HepG2 (cell line): Measurements from ENCODE around the gene KLHDC4.

Experiments used
- CHD2 ChIP-seq: IDR thresholded peaks from 2 replicates; pipeline ENCODE4 v1.6.1; 2011; ENCODE audit warnings: low read depth, low read length, improper control_type of control experiment
- ETV5 ChIP-seq: IDR thresholded peaks from 2 replicates; pipeline ENCODE4 v1.6.1; 2018; ENCODE audit warnings: missing biosample characterization, missing genetic modification reagents, inconsistent platforms, borderline replicate concordance
- KLF16 ChIP-seq, 2 experiments: sonication (generic) in 1 of 2; formaldehyde crosslinking in 1 of 2; IDR thresholded peaks; 2 replicates each; pipeline versions ENCODE4 v1.6.1 to v1.8.0; 2016 to 2023; ENCODE audit warnings: missing genetic modification reagents in 2 of 2, missing compliant biosample characterization in 1 of 2
- MYC ChIP-seq: sonication (generic); formaldehyde crosslinking; IDR thresholded peaks from 2 replicates; pipeline ENCODE4 v1.9.0; 2021; ENCODE audit warnings: missing genetic modification reagents, borderline replicate concordance
- NFIC ChIP-seq: IDR thresholded peaks from 2 replicates; pipeline ENCODE4 v1.6.1; 2012; ENCODE audit warnings: mild to moderate bottlenecking, low read length, inconsistent platforms
- POLR2AphosphoS5 ChIP-seq: IDR thresholded peaks from 2 replicates; pipeline ENCODE4 v1.6.1; 2012; ENCODE audit warnings: low read depth, low read length
- SMARCC2 ChIP-seq: fragments of 450-650 bp; IDR thresholded peaks from 2 replicates; pipeline ENCODE4 v1.6.1; 2017; ENCODE audit warnings: antibody characterized with exemption, mild to moderate bottlenecking
- SP140L ChIP-seq: sonication (generic); formaldehyde crosslinking; IDR thresholded peaks from 2 replicates; pipeline ENCODE4 v1.4.0; 2020; ENCODE audit warnings: missing genetic modification reagents, borderline replicate concordance
- ZBTB4 ChIP-seq: sonication (generic); formaldehyde crosslinking; IDR thresholded peaks from 2 replicates; pipeline ENCODE4 v1.4.0; 2020; ENCODE audit warnings: missing genetic modification reagents, mild to moderate bottlenecking, borderline replicate concordance
- ZFP90 ChIP-seq: sonication (generic); formaldehyde crosslinking; IDR thresholded peaks from 2 replicates; pipeline ENCODE4 v1.8.0; 2022; ENCODE audit warnings: missing genetic modification reagents, mild to moderate bottlenecking, inconsistent platforms, borderline replicate concordance
- ZNF10 ChIP-seq: sonication (generic); formaldehyde crosslinking; IDR thresholded peaks from 2 replicates; pipeline ENCODE4 v1.4.0; 2020; ENCODE audit warnings: mild to moderate bottlenecking, low read depth, missing genetic modification reagents, borderline replicate concordance

DNA sequence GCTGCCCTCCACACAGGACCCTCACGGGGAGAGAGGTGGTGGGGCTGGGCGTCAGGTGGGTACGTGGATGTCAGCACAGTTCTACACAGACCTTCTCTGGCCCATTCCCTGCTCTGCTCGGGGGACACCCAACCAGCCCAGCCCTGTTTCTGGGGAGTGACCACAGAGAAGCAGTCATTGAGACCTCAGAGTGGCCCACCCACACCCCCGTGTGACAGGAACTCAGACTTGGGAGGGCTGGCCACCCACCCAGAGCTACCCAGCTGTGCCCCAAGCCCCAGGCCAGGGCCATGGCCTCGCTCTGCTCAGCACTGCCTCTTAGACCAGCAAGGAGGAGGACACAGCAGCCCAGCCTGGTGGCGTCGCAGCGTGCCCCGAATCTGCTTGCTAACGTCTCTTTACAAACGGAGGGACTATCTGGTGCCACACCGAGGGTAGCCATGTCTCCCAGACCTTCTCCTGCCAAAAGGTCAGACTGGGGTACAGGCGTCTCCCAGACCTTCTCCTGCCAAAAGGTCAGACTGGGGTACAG, 77.7 kb downstream of the KLHDC4 start:
- TF ChIP-seq ETV5 (CRISPR knock-in tag) = no peak
- TF ChIP-seq NFIC = no peak
- no peak for TF ChIP-seq KLF16 (CRISPR knock-in tag; IDR thresholded peaks at IDR 0.05)
- no peak for TF ChIP-seq ZBTB4 (CRISPR knock-in tag)
- no peak for TF ChIP-seq MYC (CRISPR knock-in tag)
- no peak for TF ChIP-seq ZNF10 (CRISPR knock-in tag)
- no peak for TF ChIP-seq SMARCC2
- no peak for TF ChIP-seq ZFP90
- TF ChIP-seq SP140L = no peak
- no peak for TF ChIP-seq POLR2AphosphoS5
- no peak for TF ChIP-seq CHD2
